ENCODE measurements around the gene ILKAP. TPM values are rescaled to one million over a fixed set of nuclear protein-coding genes. Genes with fewer than 3 reads are reported as not detected.

ILKAP gene
- total RNA-seq, 1 experiment from 2014 or later, result 31.6 TPM

- no peak overlapping the region for H3K4me3 Mint-ChIP-seq (ENCODE audit: unreplicated experiment)
- H3K36me3 Mint-ChIP-seq (ENCODE audit: insufficient read depth, unreplicated experiment), result peaks cover 4% of the 10 kb centered on the region
- intact Hi-C loops (cut with micrococcal nuclease; ENCODE audit: unreplicated experiment), result loop anchor here (10.0 kb wide), 1 partner anchor 300 kb away; the partner anchor contains the start of gene RAMP1
- H3K4me1 Mint-ChIP-seq (ENCODE audit: low read depth, unreplicated experiment), result no peaks in the 10 kb centered on the region
- no peak overlapping the region for H3K4me3 ChIP-seq (ENCODE audit: low read depth, low read length)
- no peaks in the 10 kb centered on the region for H3K9me3 Mint-ChIP-seq (ENCODE audit: unreplicated experiment)
- H3K27me3 ChIP-seq (replicated peaks; ENCODE audit: control insufficient read depth, insufficient read depth, low read length), result no peaks in the 10 kb centered on the region
- no peak for TF ChIP-seq CTCF (IDR thresholded peaks at IDR 0.05; ENCODE audit: insufficient read depth in 1 of 2, low read depth in 1 of 2, low read length in 1 of 2, severe bottlenecking in 1 of 2, unreplicated experiment in 1 of 2)
- POLR2A ChIA-PET, result no interaction called here
- no peaks in the 10 kb centered on the region for H3K36me3 ChIP-seq (ENCODE audit: control insufficient read depth, insufficient read depth, low read length)
- no TSS peak for BruUV-seq (replicated peaks)
- no peak overlapping the region for H3K27ac Mint-ChIP-seq (ENCODE audit: unreplicated experiment)
- no peaks in the 10 kb centered on the region for H3K9me3 ChIP-seq
- H3K4me1 ChIP-seq, result no peaks in the 10 kb centered on the region
- no peaks in the 10 kb centered on the region for H3K27me3 Mint-ChIP-seq (ENCODE audit: insufficient read depth, unreplicated experiment)
- CTCF ChIA-PET, result no interaction called here
- DNase-seq, result no peak
These were observed 48.9 kb downstream of the ILKAP start for GRCh38 chr2:238154570-238154969.

- H3K9me3 ChIP-seq, result no peaks in the 10 kb centered on the region
- no peaks in the 10 kb centered on the region for H3K27me3 Mint-ChIP-seq (ENCODE audit: insufficient read depth, unreplicated experiment)
- ChIA-PET POLR2A (no interaction called here), CTCF (no interaction called here)
- peaks cover 4% of the 10 kb centered on the region for H3K36me3 Mint-ChIP-seq (ENCODE audit: insufficient read depth, unreplicated experiment)
- H3K4me3 ChIP-seq (ENCODE audit: low read depth, low read length), result no peak overlapping the region
- no peak overlapping the region for H3K27ac Mint-ChIP-seq (ENCODE audit: unreplicated experiment)
- intact Hi-C loops (cut with micrococcal nuclease; ENCODE audit: unreplicated experiment), result loop anchor here (10.0 kb wide), 1 partner anchor 298 kb away; the partner anchor contains the start of gene RAMP1
- no peak overlapping the region for H3K4me3 Mint-ChIP-seq (ENCODE audit: unreplicated experiment)
- peak in 1 of 2 experiments; percentile 20 for TF ChIP-seq CTCF (IDR thresholded peaks at IDR 0.05; ENCODE audit: insufficient read depth in 1 of 2, low read depth in 1 of 2, low read length in 1 of 2, severe bottlenecking in 1 of 2, unreplicated experiment in 1 of 2)
- H3K4me1 Mint-ChIP-seq (ENCODE audit: low read depth, unreplicated experiment), result no peaks in the 10 kb centered on the region
- no peaks in the 10 kb centered on the region for H3K9me3 Mint-ChIP-seq (ENCODE audit: unreplicated experiment)
- no TSS peak for BruUV-seq (replicated peaks)
- H3K4me1 ChIP-seq, result no peaks in the 10 kb centered on the region
- no peaks in the 10 kb centered on the region for H3K27me3 ChIP-seq (replicated peaks; ENCODE audit: control insufficient read depth, insufficient read depth, low read length)
- no peaks in the 10 kb centered on the region for H3K36me3 ChIP-seq (ENCODE audit: control insufficient read depth, insufficient read depth, low read length)
- DNase-seq, result no peak
These were observed 50.5 kb downstream of the ILKAP start for GRCh38 chr2:238152771-238153688.

GRCh38 chr2:238151628-238152235 lies 51.8 kb downstream of the ILKAP start:
- no peak overlapping the region for H3K4me3 ChIP-seq (ENCODE audit: low read depth, low read length)
- H3K27ac Mint-ChIP-seq (ENCODE audit: unreplicated experiment), result no peak overlapping the region
- no peaks in the 10 kb centered on the region for H3K4me1 ChIP-seq
- intact Hi-C loops (cut with micrococcal nuclease; ENCODE audit: unreplicated experiment), result loop anchor here (10.0 kb wide), 1 partner anchor 297 kb away; the partner anchor contains the start of gene RAMP1
- H3K4me1 Mint-ChIP-seq (ENCODE audit: low read depth, unreplicated experiment), result no peaks in the 10 kb centered on the region
- no peaks in the 10 kb centered on the region for H3K27me3 Mint-ChIP-seq (ENCODE audit: insufficient read depth, unreplicated experiment)
- H3K36me3 ChIP-seq (ENCODE audit: control insufficient read depth, insufficient read depth, low read length), result no peaks in the 10 kb centered on the region
- H3K9me3 Mint-ChIP-seq (ENCODE audit: unreplicated experiment), result no peaks in the 10 kb centered on the region
- H3K9me3 ChIP-seq, result no peaks in the 10 kb centered on the region
- DNase-seq, result no peak
- no TSS peak for BruUV-seq (replicated peaks)
- H3K27me3 ChIP-seq (replicated peaks; ENCODE audit: control insufficient read depth, insufficient read depth, low read length), result no peaks in the 10 kb centered on the region
- ChIA-PET POLR2A (no interaction called here), CTCF (no interaction called here)
- H3K36me3 Mint-ChIP-seq (ENCODE audit: insufficient read depth, unreplicated experiment), result peaks cover 4% of the 10 kb centered on the region
- no peak for TF ChIP-seq CTCF (IDR thresholded peaks at IDR 0.05; ENCODE audit: insufficient read depth in 1 of 2, low read depth in 1 of 2, low read length in 1 of 2, severe bottlenecking in 1 of 2, unreplicated experiment in 1 of 2)
- H3K4me3 Mint-ChIP-seq (ENCODE audit: unreplicated experiment), result no peak overlapping the region
